ENCODE measurements around the gene TLE1.

TLE1 gene

DNA sequence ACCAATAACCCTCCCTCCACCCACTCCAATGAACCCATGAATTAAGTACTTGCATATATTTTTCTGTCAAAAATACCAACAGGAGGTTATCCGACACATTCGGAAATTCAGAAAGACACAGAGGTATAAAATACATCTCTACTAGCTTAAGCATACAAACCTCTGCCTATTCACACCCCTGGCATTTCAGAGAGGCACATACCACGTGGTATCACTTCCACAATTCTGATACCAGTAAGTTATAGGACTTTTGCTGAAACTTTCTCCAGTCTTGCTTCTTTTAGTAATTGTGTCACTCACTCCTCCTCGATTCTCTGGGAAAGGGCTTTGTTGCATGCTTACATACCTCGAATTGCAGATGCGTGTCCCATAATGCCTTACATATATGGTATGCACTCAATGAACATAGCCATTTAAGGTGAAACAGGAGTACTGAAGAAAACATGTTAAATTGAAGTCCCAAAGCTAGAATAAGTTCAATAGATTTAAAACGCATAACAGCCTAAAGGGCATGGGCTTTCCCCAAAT, 58.1 kb downstream of the TLE1 start:
- Histone ChIP-seq H3K4me1 (ENCODE audit: insufficient read depth, poor library complexity, severe bottlenecking) (peaks cover 32% of the 10 kb centered on the region), H3K27me3 (ENCODE audit: insufficient read depth, poor library complexity, severe bottlenecking) (no peaks in the 10 kb centered on the region), H3K9me3 (ENCODE audit: severe bottlenecking) (no peaks in the 10 kb centered on the region), H3K4me3 (ENCODE audit: severe bottlenecking) (no peak overlapping the region), H3K36me3 (ENCODE audit: low read depth) (peaks cover 7% of the 10 kb centered on the region), H3K27ac (ENCODE audit: poor library complexity, severe bottlenecking) (no peak overlapping the region)
- TF ChIP-seq, protein P1, sequence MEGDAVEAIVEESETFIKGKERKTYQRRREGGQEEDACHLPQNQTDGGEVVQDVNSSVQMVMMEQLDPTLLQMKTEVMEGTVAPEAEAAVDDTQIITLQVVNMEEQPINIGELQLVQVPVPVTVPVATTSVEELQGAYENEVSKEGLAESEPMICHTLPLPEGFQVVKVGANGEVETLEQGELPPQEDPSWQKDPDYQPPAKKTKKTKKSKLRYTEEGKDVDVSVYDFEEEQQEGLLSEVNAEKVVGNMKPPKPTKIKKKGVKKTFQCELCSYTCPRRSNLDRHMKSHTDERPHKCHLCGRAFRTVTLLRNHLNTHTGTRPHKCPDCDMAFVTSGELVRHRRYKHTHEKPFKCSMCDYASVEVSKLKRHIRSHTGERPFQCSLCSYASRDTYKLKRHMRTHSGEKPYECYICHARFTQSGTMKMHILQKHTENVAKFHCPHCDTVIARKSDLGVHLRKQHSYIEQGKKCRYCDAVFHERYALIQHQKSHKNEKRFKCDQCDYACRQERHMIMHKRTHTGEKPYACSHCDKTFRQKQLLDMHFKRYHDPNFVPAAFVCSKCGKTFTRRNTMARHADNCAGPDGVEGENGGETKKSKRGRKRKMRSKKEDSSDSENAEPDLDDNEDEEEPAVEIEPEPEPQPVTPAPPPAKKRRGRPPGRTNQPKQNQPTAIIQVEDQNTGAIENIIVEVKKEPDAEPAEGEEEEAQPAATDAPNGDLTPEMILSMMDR (IDR thresholded peaks at IDR 0.05; ENCODE audit: poor library complexity, severe bottlenecking): no peak
- DNase-seq (ENCODE audit: low spot score): no peak
- no peak for ATAC-seq (ENCODE audit: low read depth)

DNA sequence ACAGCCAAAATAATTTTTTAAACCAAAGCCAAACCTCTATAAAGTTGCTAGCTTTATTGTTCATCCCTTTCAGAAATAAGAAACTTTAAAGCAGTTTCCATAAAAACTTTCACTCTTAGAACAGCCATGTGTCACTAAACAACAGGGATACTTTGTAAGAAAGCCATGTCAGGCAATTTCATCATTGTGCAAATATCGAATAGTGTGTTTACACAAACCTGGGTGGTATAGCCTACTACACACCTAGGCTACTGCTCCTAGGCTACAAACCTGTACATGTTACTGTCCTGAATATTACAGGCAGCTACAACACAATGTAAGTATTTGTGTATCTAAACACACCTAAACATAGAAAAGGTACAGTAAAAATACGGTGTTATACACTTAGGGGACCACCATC, 59.9 kb downstream of the TLE1 start:
- Histone ChIP-seq H3K36me3 (ENCODE audit: low read depth) (peaks cover 7% of the 10 kb centered on the region), H3K27ac (ENCODE audit: poor library complexity, severe bottlenecking) (peak overlapping the region; percentile 67), H3K9me3 (ENCODE audit: severe bottlenecking) (no peaks in the 10 kb centered on the region), H3K27me3 (ENCODE audit: insufficient read depth, poor library complexity, severe bottlenecking) (no peaks in the 10 kb centered on the region), H3K4me1 (ENCODE audit: insufficient read depth, poor library complexity, severe bottlenecking) (peaks cover 37% of the 10 kb centered on the region), H3K4me3 (ENCODE audit: severe bottlenecking) (no peak overlapping the region)
- DNase-seq (ENCODE audit: low spot score): no peak
- no peak for ATAC-seq (ENCODE audit: low read depth)
- TF ChIP-seq, protein P1 (IDR thresholded peaks at IDR 0.05; ENCODE audit: poor library complexity, severe bottlenecking): no peak

DNA sequence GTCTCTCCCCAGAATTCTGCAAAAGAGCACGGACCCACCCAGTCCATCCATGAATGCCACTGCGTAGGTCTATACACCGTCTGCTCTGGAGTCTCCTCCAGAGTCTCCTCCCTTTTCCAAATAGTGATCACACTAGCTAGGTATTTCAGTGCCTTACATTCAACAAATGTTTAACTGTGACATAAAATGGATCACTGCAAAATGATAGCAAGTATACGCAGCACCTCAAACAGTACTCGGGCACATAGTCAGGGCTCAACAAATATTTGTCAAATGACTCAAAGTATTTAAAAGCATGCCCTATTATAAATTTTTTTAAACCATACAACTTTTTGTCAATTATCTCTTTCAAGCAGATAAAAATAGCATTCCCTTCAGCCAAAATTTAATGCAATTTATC, 60.5 kb downstream of the TLE1 start:
- DNase-seq (ENCODE audit: low spot score): no peak
- TF ChIP-seq, protein P1 (IDR thresholded peaks at IDR 0.05; ENCODE audit: poor library complexity, severe bottlenecking): no peak
- Histone ChIP-seq H3K4me3 (ENCODE audit: severe bottlenecking) (no peak overlapping the region), H3K27ac (ENCODE audit: poor library complexity, severe bottlenecking) (peak overlapping the region; percentile 67), H3K27me3 (ENCODE audit: insufficient read depth, poor library complexity, severe bottlenecking) (no peaks in the 10 kb centered on the region), H3K36me3 (ENCODE audit: low read depth) (peaks cover 7% of the 10 kb centered on the region), H3K9me3 (ENCODE audit: severe bottlenecking) (no peaks in the 10 kb centered on the region), H3K4me1 (ENCODE audit: insufficient read depth, poor library complexity, severe bottlenecking) (peaks cover 37% of the 10 kb centered on the region)
- ATAC-seq (ENCODE audit: low read depth): peak; percentile 30

DNA sequence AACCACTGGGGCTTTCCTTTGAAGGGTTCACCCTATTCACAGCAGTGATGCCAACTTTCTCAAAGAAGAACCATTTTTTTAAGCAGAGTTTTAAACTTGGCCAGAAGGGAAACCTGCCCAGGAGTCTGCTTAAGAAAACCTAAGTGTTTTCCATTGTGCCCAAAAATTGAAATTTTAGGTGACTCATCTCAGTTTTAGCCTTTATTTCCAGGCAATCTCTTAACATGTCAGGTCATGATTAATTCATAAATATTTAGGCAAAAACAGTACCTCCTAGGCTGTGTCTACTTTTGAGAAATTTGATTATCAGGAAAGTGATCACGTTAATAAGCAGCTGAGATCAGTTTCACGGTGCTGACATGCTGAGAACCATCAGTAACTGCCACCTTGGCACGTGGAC, 61.9 kb downstream of the TLE1 start:
- Histone ChIP-seq H3K27ac (ENCODE audit: poor library complexity, severe bottlenecking) (peak overlapping the region; percentile 67), H3K9me3 (ENCODE audit: severe bottlenecking) (no peaks in the 10 kb centered on the region), H3K27me3 (ENCODE audit: insufficient read depth, poor library complexity, severe bottlenecking) (no peaks in the 10 kb centered on the region), H3K4me3 (ENCODE audit: severe bottlenecking) (no peak overlapping the region), H3K4me1 (ENCODE audit: insufficient read depth, poor library complexity, severe bottlenecking) (peaks cover 37% of the 10 kb centered on the region), H3K36me3 (ENCODE audit: low read depth) (no peaks in the 10 kb centered on the region; the same call in 1 of the 2 replicates)
- DNase-seq (ENCODE audit: low spot score) (no peak), ATAC-seq (ENCODE audit: low read depth) (no peak; the same call in 2 of the 3 replicates)
- TF ChIP-seq, protein P1 (IDR thresholded peaks at IDR 0.05; ENCODE audit: poor library complexity, severe bottlenecking): no peak

DNA sequence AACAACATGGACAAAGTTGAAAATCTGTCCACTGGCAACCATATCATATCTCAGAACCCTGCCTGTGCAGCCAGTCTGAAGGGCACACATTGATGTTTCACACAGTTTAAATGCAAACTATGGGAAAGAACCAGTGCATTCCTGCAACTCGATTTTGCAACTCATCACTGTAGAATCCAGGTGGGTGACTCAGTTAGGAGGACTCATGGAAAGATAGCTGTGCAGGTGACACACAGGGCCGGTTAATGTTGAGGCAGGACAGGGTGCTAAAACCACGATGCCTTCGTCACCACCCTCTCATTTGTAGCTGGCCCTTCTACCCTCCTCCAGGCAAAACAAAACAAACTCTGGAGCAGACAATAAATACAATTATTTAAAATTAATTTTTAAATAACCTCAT, 62.8 kb downstream of the TLE1 start:
- peak; percentile 81 for DNase-seq (ENCODE audit: low spot score)
- TF ChIP-seq, protein P1 (IDR thresholded peaks at IDR 0.05; ENCODE audit: poor library complexity, severe bottlenecking): no peak
- H3K4me1 ChIP-seq (ENCODE audit: insufficient read depth, poor library complexity, severe bottlenecking): peaks cover 37% of the 10 kb centered on the region
- H3K9me3 ChIP-seq (ENCODE audit: severe bottlenecking): no peaks in the 10 kb centered on the region
- peak overlapping the region; percentile 67 for H3K27ac ChIP-seq (ENCODE audit: poor library complexity, severe bottlenecking)
- H3K36me3 ChIP-seq (ENCODE audit: low read depth): no peaks in the 10 kb centered on the region; the same call in 1 of the 2 replicates
- no peaks in the 10 kb centered on the region for H3K27me3 ChIP-seq (ENCODE audit: insufficient read depth, poor library complexity, severe bottlenecking)
- H3K4me3 ChIP-seq (ENCODE audit: severe bottlenecking): no peak overlapping the region
- peak; percentile 95 for ATAC-seq (ENCODE audit: low read depth)
